ENCODE data around the gene ZNF319.
"Not testable (repeated sequence)": the region's sequence is repeated elsewhere in the genome, so short reads cannot be mapped to it uniquely, and the experiment has no call there.

ZNF319 gene

DNA sequence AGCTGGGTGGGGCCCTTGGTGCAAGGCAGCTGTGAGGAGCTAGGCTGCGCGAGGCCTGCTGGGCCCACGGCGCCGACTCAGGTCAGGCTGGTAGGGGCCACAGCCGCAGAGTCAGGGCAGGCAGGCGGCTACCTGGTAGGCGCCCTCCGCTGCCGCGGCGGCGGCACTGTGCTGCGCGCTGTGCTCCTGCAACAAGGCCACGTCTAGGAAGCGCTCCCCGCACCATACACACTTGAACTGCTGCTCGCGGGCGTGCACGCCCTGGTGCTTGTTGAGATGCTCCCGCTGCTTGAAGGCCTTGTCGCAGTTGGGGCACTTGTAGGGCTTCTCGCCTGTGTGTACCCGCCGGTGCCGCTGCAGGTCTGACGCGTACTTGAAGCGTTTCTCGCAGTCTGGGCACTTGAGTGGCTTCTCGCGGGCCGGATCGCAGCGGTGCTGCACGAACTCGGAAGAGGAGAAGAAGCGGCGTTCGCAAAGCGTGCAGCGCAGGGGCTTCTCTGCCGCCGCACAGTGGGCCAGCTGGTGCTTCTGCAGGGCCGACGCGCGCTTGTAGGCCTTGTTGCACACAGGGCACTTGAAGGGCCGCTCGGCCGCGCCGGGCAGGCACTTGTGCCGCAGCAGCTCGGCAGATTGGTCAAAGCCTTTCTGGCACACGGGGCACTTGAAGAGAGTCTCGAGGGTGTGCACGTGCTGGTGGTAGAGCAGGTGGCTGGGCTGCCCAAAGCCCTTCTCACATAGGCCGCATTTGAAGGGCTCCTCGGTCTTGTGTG lies 3.9 kb downstream of the ZNF319 start:
- no peak for DNase-seq

GRCh38 chr16:57995721-57996405 lies 4.6 kb downstream of the ZNF319 start:
- DNase-seq: no peak

DNA sequence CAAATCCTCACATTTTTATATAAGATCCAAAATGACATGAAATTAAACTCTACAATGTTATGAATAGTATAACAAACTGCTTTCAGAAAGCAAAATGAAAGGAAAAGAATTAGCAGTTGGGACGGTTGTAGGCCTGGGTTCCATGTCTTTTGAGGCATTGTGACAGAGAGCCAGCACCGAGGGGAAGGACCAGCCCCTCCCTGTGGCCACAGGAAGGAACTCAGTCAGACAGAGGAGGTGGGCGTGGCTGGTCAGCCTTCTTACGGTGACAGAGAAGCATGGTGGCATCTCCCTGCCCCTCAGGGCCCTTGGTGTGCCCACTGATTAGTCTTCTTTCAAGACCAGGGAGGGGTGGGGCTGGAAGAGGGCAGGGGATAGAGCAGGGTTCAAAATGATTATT lies 5.7 kb downstream of the ZNF319 start:
- DNase-seq: no peak

DNA sequence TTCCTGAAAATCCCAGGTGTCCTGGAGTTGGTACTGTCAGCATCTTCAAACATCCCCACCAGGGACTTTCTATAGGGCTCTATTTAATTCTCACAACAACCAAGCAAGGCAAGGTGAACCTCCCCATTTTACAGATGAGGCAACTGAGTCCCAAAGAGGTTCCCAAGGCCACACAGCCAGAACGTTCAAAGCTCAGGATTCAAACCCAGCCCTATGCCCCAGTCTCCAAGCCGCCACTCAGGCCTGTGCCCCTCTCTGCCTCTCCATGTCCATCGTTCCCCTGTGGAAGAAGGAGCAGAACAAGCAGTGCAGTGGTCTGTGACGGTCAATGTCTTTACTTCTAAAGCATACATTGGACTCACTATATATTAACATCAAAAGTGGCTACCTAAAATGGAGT lies 6.1 kb downstream of the ZNF319 start:
- no peak for DNase-seq

GRCh38 chr16:57993897-57994296 lies 6.6 kb downstream of the ZNF319 start:
- no peak for DNase-seq

DNA sequence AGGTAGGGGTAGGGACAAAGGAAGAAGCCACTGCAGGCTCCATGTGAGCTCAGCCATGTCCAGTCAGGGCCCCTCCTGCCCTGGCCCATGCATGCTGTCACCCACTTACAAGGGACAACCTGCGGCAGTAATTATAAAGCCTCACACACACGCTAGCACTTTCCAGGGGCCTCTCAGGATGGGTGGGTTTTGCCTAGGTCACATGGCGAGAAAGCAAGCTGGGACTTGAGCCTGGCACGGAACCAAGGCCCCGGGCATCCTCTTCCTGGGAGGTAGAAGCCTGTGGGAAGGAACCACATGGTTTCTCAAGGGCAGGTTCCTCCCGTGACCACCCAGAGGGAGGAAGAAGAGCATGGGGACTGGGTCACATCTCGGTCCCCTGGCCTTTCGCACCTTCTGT lies 7.0 kb downstream of the ZNF319 start:
- DNase-seq: no peak

DNA sequence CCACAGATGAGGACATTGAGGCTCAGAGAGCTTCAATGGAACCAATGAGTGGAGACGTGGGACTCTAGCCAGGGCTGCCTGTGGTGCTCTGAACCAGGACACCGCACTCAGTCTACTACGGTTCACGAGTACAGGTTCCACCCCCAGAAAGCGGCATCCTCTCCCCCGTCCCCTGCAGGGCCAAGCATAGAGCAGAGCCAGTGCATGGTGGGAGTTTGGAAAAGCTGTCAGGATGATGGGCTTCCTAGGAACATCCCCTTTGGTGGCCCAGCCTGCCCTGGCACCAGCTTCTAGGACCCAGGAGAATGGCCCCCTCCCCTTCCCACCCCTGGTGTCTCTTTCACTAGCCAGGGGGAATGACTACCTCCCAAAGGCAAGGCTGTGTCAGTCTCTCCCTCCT lies 8.4 kb downstream of the ZNF319 start:
- no peak for DNase-seq

GRCh38 chr16:57991551-57992059 lies 8.9 kb downstream of the ZNF319 start:
- DNase-seq: no peak

DNA sequence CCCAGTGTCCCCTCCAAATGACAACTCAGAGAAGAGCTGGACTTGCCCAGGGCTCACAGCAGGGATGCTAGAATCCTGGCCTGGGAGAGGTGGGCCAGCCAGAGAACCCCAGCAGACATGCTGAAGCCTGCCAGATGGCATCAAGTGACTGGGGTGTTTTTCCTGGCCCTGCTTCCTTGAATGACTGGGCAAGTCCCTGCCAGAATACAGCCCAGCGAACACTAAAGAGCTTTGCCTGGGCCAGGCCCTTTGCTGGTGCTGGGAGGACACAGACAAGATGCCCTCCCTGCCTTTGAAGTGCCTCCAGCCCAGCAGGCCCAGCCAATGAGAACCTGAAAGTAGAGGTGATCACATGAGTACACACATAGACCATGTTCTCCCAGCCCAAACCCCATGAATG lies 11.5 kb downstream of the ZNF319 start:
- DNase-seq: no peak

- no peak for DNase-seq
These were observed 12.9 kb downstream of the ZNF319 start for GRCh38 chr16:57987441-57988177.

DNA sequence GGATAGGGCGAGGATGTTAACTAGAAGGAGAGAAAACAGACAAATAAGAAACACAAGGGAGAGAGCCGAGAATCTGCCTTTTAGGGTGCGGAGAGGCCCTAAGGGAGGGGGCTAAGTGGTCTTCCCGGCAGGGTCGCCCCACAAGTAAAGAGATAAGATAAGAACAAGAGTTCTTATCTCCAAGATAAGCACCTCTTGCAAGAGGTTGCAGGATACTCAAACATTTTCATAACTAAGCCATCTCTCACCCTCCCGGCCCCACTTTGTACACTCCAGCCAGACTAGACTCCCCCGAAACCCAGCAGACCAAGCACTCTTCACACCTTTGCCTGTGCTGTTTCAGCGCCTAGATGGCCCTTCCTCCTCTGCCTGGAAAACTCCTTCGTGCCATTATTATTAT lies 14.3 kb downstream of the ZNF319 start:
- no peak for DNase-seq

GRCh38 chr16:57985204-57986181 lies 15.0 kb downstream of the ZNF319 start:
- no peak for DNase-seq

GRCh38 chr16:57984443-57985203 lies 15.8 kb downstream of the ZNF319 start:
- DNase-seq: peak; percentile 93

- DNase-seq: no peak
These were observed 18.1 kb downstream of the ZNF319 start for GRCh38 chr16:57982385-57982784.

- no peak for DNase-seq
These were observed 18.8 kb downstream of the ZNF319 start for GRCh38 chr16:57981636-57982035.

DNA sequence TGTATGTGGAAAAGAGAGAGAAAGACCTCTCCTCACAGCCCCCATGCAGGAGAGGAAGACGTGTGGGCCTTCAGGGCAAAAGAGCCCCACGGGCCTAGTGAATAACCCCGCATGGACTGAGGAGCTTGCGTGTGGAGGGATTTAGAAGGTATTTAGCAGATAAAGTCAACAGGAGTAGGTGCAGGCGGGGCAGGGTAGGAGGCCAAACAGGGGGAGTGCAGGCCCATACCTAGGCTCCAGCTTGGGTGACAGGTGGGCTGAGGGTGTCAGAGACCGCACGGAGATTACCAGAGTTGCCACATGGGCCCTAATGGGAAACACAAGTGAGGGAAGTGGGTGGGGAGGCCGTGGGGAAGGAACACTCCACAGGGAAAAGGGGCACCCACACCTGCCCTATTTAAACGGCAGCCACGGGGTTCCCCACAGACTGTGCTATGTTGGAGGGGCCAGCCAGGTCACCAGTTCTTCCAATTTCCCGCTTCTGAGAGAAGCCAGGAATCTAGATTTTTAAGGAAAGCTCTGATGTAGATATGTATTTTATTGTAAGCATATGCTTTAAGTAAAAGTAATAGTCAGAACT lies 21.4 kb downstream of the ZNF319 start:
- DNase-seq: no peak

- DNase-seq: not testable (repeated sequence)
These were observed 22.4 kb downstream of the ZNF319 start for GRCh38 chr16:57978070-57978465.

GRCh38 chr16:57977418-57978069 lies 22.9 kb downstream of the ZNF319 start:
- DNase-seq: no peak

GRCh38 chr16:57976331-57976796 lies 24.1 kb downstream of the ZNF319 start:
- DNase-seq: no peak

- no peak for DNase-seq
These were observed 28.2 kb downstream of the ZNF319 start for GRCh38 chr16:57972306-57972705.
